Measurements from ENCODE around the gene ARRDC2.
"Not testable (repeated sequence)": the region's sequence is repeated elsewhere in the genome, so short reads cannot be mapped to it uniquely, and the experiment has no call there.

Gene ARRDC2

GRCh38 chr19:18029617-18030338, 21.8 kb downstream of the ARRDC2 start:
- no peak for TF ChIP-seq CTCF (IDR thresholded peaks at IDR 0.05; ENCODE audit: low read length, missing control alignments)
- H3K4me3 ChIP-seq (replicated peaks; ENCODE audit: low read depth, low read length), result no peak overlapping the region
- DNase-seq (ENCODE audit: low read depth), result peak; percentile 36

GRCh38 chr19:18031401-18031800, 23.4 kb downstream of the ARRDC2 start:
- DNase-seq (ENCODE audit: low read depth); H3K4me3 ChIP-seq (replicated peaks; ENCODE audit: low read depth, low read length): not testable (repeated sequence)

GRCh38 chr19:18032102-18032501, 24.1 kb downstream of the ARRDC2 start:
- H3K4me3 ChIP-seq (replicated peaks; ENCODE audit: low read depth, low read length); DNase-seq (ENCODE audit: low read depth): not testable (repeated sequence)

- no peak for TF ChIP-seq CTCF (IDR thresholded peaks at IDR 0.05; ENCODE audit: low read length, missing control alignments)
- no peak overlapping the region for H3K4me3 ChIP-seq (replicated peaks; ENCODE audit: low read depth, low read length)
- DNase-seq (ENCODE audit: low read depth), result no peak
These were observed 33.1 kb downstream of the ARRDC2 start for GRCh38 chr19:18041054-18041453.

GRCh38 chr19:18043676-18044075, 35.7 kb downstream of the ARRDC2 start:
- DNase-seq (ENCODE audit: low read depth), result no peak
- H3K4me3 ChIP-seq (replicated peaks; ENCODE audit: low read depth, low read length), result no peak overlapping the region
- TF ChIP-seq CTCF (IDR thresholded peaks at IDR 0.05; ENCODE audit: low read length, missing control alignments), result no peak

GRCh38 chr19:18044825-18045304, 36.9 kb downstream of the ARRDC2 start:
- no peak for TF ChIP-seq CTCF (IDR thresholded peaks at IDR 0.05; ENCODE audit: low read length, missing control alignments)
- DNase-seq (ENCODE audit: low read depth), result peak; percentile 66
- H3K4me3 ChIP-seq (replicated peaks; ENCODE audit: low read depth, low read length), result peak overlapping the region; percentile 33

- peak overlapping the region; percentile 33 for H3K4me3 ChIP-seq (replicated peaks; ENCODE audit: low read depth, low read length)
- DNase-seq (ENCODE audit: low read depth), result no peak
These were observed 37.5 kb downstream of the ARRDC2 start for GRCh38 chr19:18045307-18046050.

More at GRCh38 chr19:18045307-18046050, 37.5 kb downstream of the ARRDC2 start:
- no peak for TF ChIP-seq CTCF (IDR thresholded peaks at IDR 0.05; ENCODE audit: low read length, missing control alignments)
